ENCODE measurements around the gene STK32C.

The STK32C gene

DNA sequence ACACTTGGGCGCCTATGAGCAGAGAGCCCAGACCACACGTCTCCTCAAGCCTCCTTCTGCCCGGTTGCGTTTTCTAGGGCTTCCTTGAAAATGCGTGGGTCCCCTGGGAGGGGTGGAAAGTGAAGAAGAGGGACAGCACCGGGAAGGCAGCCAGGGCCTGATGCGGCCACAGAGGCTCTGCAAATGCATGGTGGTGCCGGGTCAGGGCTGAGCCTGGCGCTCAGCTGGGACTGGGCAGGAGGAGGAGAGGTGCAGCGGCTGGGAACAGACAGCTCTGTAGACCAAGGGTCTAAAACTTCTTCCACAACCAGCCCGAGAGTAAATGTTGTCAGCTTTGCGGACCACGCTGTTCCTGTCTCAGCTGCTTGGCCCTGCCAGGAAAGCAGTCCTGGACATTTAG, 119.4 kb downstream of the STK32C start:
- no peak overlapping the region for H3K4me3 ChIP-seq (ENCODE audit: low read depth, low read length)
- DNase-seq (ENCODE audit: low read depth) = no peak
- TF ChIP-seq, protein P1, sequence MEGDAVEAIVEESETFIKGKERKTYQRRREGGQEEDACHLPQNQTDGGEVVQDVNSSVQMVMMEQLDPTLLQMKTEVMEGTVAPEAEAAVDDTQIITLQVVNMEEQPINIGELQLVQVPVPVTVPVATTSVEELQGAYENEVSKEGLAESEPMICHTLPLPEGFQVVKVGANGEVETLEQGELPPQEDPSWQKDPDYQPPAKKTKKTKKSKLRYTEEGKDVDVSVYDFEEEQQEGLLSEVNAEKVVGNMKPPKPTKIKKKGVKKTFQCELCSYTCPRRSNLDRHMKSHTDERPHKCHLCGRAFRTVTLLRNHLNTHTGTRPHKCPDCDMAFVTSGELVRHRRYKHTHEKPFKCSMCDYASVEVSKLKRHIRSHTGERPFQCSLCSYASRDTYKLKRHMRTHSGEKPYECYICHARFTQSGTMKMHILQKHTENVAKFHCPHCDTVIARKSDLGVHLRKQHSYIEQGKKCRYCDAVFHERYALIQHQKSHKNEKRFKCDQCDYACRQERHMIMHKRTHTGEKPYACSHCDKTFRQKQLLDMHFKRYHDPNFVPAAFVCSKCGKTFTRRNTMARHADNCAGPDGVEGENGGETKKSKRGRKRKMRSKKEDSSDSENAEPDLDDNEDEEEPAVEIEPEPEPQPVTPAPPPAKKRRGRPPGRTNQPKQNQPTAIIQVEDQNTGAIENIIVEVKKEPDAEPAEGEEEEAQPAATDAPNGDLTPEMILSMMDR (conservative IDR thresholded peaks at IDR 0.05; ENCODE audit: low read depth, low read length) = no peak

DNA sequence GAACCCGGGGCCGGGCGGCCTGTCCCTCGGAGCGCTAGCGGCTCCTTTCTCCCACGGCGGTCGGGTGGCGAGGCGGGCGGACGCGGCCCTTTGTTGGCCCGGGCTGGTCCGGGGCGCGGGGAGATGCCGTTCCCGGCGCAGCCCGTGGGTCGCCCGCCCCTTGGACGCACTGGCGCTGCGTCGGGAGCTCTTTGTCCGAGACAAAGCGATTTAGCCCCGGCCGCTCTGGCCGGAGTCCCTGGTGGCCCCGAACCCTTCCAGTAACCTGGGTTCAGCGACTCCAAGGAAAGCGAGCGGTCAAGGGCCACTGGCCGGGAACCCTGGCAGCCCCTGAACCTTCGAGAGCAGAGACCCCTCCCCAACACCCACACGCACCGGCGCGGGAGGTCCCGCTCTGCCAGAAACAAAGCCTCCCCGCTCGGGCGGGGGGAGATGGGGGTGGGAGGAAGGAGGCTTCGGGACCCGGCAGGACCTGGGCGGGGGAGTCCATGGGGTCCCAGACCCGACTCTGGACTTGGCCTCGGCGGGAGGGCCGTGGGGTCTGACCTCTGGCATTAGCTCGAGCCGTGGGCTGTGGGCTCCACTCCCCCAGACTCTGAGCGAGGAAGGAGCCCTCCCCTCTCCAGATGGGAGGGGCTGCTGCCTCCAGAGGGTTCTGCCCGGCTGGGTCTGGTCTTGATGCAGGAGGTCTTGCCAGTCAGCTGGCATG, 120.2 kb downstream of the STK32C start:
- DNase-seq (ENCODE audit: low read depth) = no peak
- peak overlapping the region; percentile 56 for H3K4me3 ChIP-seq (ENCODE audit: low read depth, low read length)
- TF ChIP-seq, protein P1 (conservative IDR thresholded peaks at IDR 0.05; ENCODE audit: low read depth, low read length) = no peak

DNA sequence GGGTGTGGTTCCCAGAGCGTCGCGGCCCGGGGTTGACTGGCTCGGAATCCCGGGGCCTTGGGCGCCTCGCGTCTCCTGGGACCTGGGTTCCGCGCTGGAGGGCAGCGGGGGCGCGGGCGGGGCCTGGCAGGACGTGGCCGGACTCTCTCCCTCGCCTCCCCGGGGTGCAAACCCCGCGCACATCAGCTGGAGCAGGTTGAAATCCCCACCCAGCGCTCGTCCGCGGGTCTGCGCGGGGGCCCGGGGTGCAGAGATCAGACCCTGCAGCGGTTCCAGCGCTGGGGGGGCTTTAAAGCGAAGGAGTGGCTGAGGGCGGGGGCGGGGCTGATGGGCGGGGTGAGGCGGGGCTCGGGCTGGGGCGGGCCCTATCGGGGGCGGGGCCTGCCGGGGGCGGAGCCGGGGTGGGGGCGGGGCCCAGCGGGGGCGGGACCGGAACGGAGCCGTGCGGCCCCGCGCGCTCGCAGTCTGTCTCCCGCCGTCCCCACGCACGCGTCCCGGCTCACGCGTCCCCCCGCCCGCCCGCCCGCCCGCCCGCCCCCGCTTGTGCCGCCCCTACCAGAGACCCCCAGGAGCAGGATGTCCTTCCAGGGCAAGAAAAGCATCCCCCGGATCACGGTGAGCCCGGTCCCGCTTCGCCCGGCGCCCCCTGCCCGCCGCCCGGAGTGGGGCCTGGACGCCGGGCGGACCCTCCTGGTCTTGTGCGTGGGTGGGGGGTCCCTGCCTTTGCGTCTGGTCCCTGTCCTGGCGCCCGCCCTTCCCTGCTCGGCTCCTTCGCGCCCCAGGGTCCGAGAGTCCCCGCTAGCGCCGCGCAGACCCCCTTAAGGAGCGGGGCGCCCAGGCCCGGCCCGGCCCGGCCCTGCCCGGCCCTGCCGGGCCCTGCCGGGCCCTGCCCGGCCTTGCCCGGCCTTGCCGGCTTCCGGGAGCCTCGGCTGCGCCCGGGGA, 121.0 kb downstream of the STK32C start, which contains the start of gene DPYSL4:
TSS of gene DPYSL4 (plus strand) at position 461 of the 942 bp plus-strand sequence. CDS start at position 577, 116 bp downstream.
- DNase-seq (ENCODE audit: low read depth) = no peak
- TF ChIP-seq, protein P1 (conservative IDR thresholded peaks at IDR 0.05; ENCODE audit: low read depth, low read length) = no peak
- H3K4me3 ChIP-seq (ENCODE audit: low read depth, low read length) = peak within 1 kb of the TSS; percentile 56

DNA sequence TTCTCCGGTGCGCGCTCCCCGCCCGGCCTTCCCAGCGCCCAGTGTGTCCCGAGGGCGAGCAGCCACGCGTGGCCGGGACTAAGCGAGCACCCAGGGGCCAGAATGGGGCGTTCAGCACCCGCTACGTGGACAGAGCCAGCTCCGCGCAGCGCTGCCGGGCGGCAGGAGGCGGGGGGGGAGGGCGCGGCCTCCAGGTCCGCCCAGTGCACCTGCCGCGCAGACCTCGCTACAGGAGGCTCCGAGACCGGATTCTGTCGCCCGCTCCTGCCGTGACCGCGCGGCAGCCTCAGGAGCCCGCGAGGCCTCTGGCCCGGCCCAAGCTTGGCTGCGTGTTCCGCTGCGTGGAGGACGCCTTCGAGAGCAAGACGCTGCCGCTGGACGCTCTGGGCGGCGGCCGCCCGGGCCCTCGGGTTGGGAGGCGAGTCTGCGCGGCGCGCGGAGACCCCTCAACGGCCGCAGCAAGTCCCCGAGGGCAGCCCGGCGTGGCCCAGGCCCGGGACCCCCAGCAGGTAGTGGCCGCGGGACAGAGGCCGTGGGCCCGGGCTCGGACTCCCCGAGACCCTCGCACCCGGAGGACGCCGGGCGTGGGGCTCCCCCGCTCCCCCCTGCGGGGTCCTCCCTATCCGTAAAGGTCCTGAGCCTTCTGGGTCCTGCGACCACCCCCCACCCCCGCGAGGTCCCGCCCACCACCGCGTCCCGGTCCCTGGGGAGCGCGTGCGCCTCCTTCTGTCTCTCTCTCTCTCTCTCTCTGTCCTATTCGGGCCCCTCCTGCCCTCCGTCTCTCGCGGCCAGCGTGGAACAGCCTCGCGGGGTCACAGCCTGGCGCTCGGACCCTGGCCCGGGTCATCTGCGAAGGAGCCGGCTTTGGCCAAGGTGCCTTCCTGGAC, 121.9 kb downstream of the STK32C start:
- H3K4me3 ChIP-seq (ENCODE audit: low read depth, low read length) = no peak overlapping the region
- peak; percentile 43 for DNase-seq (ENCODE audit: low read depth)
- TF ChIP-seq, protein P1 (conservative IDR thresholded peaks at IDR 0.05; ENCODE audit: low read depth, low read length) = no peak

DNA sequence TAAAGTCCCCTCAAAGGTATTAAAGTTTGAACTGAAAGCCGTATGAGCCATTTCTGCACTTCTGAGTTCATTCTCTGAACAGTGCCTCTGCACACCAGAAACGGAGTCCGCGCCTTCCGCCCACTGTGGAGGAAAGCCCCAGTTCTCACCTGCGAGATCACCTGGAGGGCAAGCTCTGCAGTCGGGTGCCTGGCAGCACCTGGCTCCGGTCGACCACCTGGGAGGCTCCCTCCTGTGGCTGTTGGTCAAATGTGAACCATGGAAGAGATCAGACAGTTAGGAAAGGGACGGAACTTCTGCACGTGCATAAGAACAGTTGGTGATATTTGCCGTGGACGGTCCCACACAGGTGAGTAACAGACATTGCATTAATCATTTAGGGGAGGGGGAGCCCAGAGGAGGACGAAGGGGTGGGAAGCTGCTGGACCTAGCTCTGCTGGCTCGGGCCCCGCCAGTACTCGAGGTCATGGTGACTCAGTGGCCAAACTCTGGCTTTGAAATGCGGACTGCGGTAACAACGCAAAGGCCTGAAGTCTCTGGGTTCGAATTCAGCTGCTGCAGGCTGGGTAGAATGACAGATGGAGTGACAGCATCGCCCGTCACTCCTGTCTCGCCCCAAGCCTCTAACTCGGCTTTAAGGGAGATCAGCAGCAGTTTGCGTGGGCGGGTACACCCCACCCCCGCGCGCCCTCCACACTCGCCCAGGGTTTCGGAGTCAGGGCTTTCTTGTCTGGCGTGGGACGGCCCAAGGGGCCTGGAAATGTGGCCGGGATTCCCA, 122.7 kb downstream of the STK32C start:
- H3K4me3 ChIP-seq (ENCODE audit: low read depth, low read length) = no peak overlapping the region
- TF ChIP-seq, protein P1 (conservative IDR thresholded peaks at IDR 0.05; ENCODE audit: low read depth, low read length) = no peak

DNA sequence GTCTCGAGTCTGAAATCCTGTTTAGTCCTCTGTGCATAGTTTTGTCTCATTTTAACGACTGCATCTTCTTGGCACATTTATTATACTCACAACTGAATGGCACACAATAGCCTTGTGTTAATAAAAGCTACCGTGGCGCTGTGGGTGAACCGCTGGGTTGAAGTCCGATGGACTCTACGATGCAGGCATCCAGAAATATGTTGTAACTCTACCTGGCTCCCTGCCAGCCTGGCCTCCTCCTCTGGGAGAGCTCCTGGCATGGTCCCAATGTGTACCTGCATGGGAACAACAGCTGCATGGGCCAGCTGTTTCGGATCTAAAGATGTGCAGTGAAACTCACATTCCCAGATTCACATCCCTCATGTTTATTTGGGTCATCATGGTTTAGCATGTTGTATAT, 124.7 kb downstream of the STK32C start:
- no peak for DNase-seq (ENCODE audit: low read depth)
- TF ChIP-seq, protein P1 (conservative IDR thresholded peaks at IDR 0.05; ENCODE audit: low read depth, low read length) = no peak
- no peak overlapping the region for H3K4me3 ChIP-seq (ENCODE audit: low read depth, low read length)

More for the DNA sequence above, 122.7 kb downstream of the STK32C start:
- DNase-seq (ENCODE audit: low read depth) = no peak

Measured in choroid plexus epithelial cell (primary cell).